Astrocyte (in vitro differentiated cells and primary cell): ENCODE results near the gene ZMYND19. TPM values are rescaled to one million over a fixed set of nuclear protein-coding genes. Genes with fewer than 3 reads are reported as not detected.
"Not testable (repeated sequence)": the region's sequence is repeated elsewhere in the genome, so short reads cannot be mapped to it uniquely, and the experiment has no call there.

ENCODE experiments used
- DNase-seq: peaks from one replicate; pipeline ENCODE4 v3.0.0-alpha.2; 2010; ENCODE audit warnings: low read depth
- FAIRE-seq: peaks from 2 replicates; lab custom pipeline; 2011; peaks lifted over from hg19 to GRCh38; lab: Jason Lieb, UNC
- H2AFZ ChIP-seq: 2 replicates; pipeline ENCODE4 v1.6.0; 2012; ENCODE audit warnings: low read depth, low read length, inconsistent platforms
- H3K27ac ChIP-seq: 2 replicates; pipeline ENCODE4 v1.5.1; 2011; ENCODE audit warnings: low read depth, low read length, inconsistent platforms
- H3K27me3 ChIP-seq: 2 replicates; pipeline ENCODE4 v1.6.0; 2011; ENCODE audit warnings: low read length, inconsistent platforms; ENCODE audit not compliant: insufficient read depth
- H3K36me3 ChIP-seq: 2 replicates; pipeline ENCODE4 v1.5.1; 2011; ENCODE audit warnings: low read length, inconsistent platforms; ENCODE audit not compliant: insufficient read depth
- H3K4me1 ChIP-seq: 2 replicates; pipeline ENCODE4 v1.5.1; 2011; ENCODE audit warnings: low read length, inconsistent platforms; ENCODE audit not compliant: insufficient read depth
- H3K4me2 ChIP-seq: 2 replicates; pipeline ENCODE4 v1.6.0; 2012; ENCODE audit warnings: low read length, inconsistent platforms
- H3K4me3 ChIP-seq: 2 replicates; pipeline ENCODE4 v1.5.1; 2011; ENCODE audit warnings: low read depth, mild to moderate bottlenecking, low read length, inconsistent platforms; ENCODE audit not compliant: insufficient read depth
- H3K79me2 ChIP-seq: 2 replicates; pipeline ENCODE4 v1.6.0; 2012; ENCODE audit warnings: mild to moderate bottlenecking, low read length, inconsistent platforms; ENCODE audit not compliant: insufficient read depth
- H3K9ac ChIP-seq: 2 replicates; pipeline ENCODE4 v1.6.0; 2012; ENCODE audit warnings: mild to moderate bottlenecking, low read length, inconsistent platforms
- H3K9me3 ChIP-seq: 2 replicates; pipeline ENCODE4 v1.5.1; 2012; ENCODE audit warnings: low read depth, mild to moderate bottlenecking, low read length, inconsistent platforms; ENCODE audit not compliant: insufficient read depth
- H4K20me1 ChIP-seq: 2 replicates; pipeline ENCODE4 v1.6.0; 2012; ENCODE audit warnings: low read length, inconsistent platforms; ENCODE audit not compliant: insufficient read depth
- H3K27ac Mint-ChIP-seq: one replicate; pipeline ENCODE4 v1.8.0; 2021; ENCODE audit warnings: mild to moderate bottlenecking, mixed read lengths; ENCODE audit not compliant: unreplicated experiment
- H3K27me3 Mint-ChIP-seq: one replicate; pipeline ENCODE4 v1.8.0; 2021; ENCODE audit warnings: low read depth, mixed read lengths; ENCODE audit not compliant: unreplicated experiment
- H3K36me3 Mint-ChIP-seq: one replicate; pipeline ENCODE4 v1.8.0; 2021; ENCODE audit warnings: low read depth, mixed read lengths; ENCODE audit not compliant: unreplicated experiment
- H3K4me1 Mint-ChIP-seq: one replicate; pipeline ENCODE4 v1.8.0; 2021; ENCODE audit warnings: low read depth, mixed read lengths; ENCODE audit not compliant: unreplicated experiment
- H3K4me3 Mint-ChIP-seq: one replicate; pipeline ENCODE4 v1.8.0; 2021; ENCODE audit warnings: mild to moderate bottlenecking, moderate library complexity, mixed read lengths; ENCODE audit not compliant: unreplicated experiment
- H3K9me3 Mint-ChIP-seq: one replicate; pipeline ENCODE4 v1.8.0; 2021; ENCODE audit warnings: mild to moderate bottlenecking, mixed read lengths; ENCODE audit not compliant: unreplicated experiment
- EZH2 ChIP-seq: IDR thresholded peaks from 2 replicates; pipeline ENCODE4 v1.6.1; 2012; ENCODE audit warnings: mild to moderate bottlenecking, low read length, inconsistent platforms; ENCODE audit not compliant: insufficient read depth
- total RNA-seq: library from RNA; stranded (reverse); gene quantifications from 2 replicates; pipeline ENCODE4 v1.2.1, GENCODE V29; 2021
- TF ChIP-seq, protein P1 (sequence below): IDR thresholded peaks from 2 replicates; pipeline ENCODE4 v1.5.1; 2011; ENCODE audit warnings: low read depth, mild to moderate bottlenecking, inconsistent platforms, low read length, moderate library complexity; ENCODE audit not compliant: insufficient read depth

The ZMYND19 gene
- total RNA-seq, 1 donor from 2014 or later, result 34.0 TPM

DNA sequence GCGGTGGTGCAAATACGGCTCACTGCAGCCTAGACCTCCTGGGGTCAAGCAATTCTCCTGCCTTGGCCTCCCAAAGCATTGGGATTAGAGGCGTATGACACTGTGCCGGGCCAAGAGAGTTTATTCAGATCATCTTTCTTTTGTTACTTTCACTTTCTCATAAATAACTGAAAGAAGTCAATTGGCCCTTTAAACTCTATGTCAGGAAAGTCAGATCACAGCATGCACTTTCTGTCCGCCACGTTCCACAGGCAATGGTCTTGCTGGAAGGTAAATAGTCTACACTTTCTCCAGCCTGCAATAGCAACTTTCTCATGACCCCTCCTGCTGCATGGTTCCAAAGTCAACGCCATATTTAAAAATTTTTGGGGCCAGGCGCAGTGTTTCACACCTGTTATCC is 8.6 kb upstream of the ZMYND19 start:
- H3K36me3 ChIP-seq, result no peaks in the 10 kb centered on the region
- H3K79me2 ChIP-seq, result no peaks in the 10 kb centered on the region
- no peaks in the 10 kb centered on the region for H3K4me1 ChIP-seq
- no peak overlapping the region for H3K9ac ChIP-seq
- no peak overlapping the region for H3K4me3 ChIP-seq
- no peaks in the 10 kb centered on the region for H3K9me3 ChIP-seq
- no peak overlapping the region for H3K27ac Mint-ChIP-seq
- no peaks in the 10 kb centered on the region for H3K27me3 ChIP-seq
- no peaks in the 10 kb centered on the region for H3K36me3 Mint-ChIP-seq
- H3K4me2 ChIP-seq, result no peak overlapping the region
- H2AFZ ChIP-seq, result no peak overlapping the region
- TF ChIP-seq, protein P1, sequence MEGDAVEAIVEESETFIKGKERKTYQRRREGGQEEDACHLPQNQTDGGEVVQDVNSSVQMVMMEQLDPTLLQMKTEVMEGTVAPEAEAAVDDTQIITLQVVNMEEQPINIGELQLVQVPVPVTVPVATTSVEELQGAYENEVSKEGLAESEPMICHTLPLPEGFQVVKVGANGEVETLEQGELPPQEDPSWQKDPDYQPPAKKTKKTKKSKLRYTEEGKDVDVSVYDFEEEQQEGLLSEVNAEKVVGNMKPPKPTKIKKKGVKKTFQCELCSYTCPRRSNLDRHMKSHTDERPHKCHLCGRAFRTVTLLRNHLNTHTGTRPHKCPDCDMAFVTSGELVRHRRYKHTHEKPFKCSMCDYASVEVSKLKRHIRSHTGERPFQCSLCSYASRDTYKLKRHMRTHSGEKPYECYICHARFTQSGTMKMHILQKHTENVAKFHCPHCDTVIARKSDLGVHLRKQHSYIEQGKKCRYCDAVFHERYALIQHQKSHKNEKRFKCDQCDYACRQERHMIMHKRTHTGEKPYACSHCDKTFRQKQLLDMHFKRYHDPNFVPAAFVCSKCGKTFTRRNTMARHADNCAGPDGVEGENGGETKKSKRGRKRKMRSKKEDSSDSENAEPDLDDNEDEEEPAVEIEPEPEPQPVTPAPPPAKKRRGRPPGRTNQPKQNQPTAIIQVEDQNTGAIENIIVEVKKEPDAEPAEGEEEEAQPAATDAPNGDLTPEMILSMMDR, result no peak
- no peak for TF ChIP-seq EZH2
- DNase-seq (no peak), FAIRE-seq (no peak)
- H3K27ac ChIP-seq, result no peak overlapping the region
- H3K4me3 Mint-ChIP-seq, result no peak overlapping the region
- no peaks in the 10 kb centered on the region for H3K4me1 Mint-ChIP-seq
- H3K9me3 Mint-ChIP-seq, result no peaks in the 10 kb centered on the region
- H3K27me3 Mint-ChIP-seq, result peaks cover 6% of the 10 kb centered on the region
- H4K20me1 ChIP-seq, result no peaks in the 10 kb centered on the region

- DNase-seq, H2AFZ ChIP-seq, H3K4me2 ChIP-seq, H3K4me3 ChIP-seq, H3K9me3 ChIP-seq, H3K27ac Mint-ChIP-seq, H3K36me3 Mint-ChIP-seq, H3K4me1 ChIP-seq, H3K27ac ChIP-seq, H3K9me3 Mint-ChIP-seq, H3K36me3 ChIP-seq, H4K20me1 ChIP-seq, FAIRE-seq, H3K79me2 ChIP-seq, H3K9ac ChIP-seq, H3K4me3 Mint-ChIP-seq, H3K4me1 Mint-ChIP-seq, H3K27me3 ChIP-seq: not testable (repeated sequence)
- H3K27me3 Mint-ChIP-seq, result peaks cover 12% of the 10 kb centered on the region
Measured at GRCh38 chr9:137596577-137596976, 6.3 kb upstream of the ZMYND19 start.

DNA sequence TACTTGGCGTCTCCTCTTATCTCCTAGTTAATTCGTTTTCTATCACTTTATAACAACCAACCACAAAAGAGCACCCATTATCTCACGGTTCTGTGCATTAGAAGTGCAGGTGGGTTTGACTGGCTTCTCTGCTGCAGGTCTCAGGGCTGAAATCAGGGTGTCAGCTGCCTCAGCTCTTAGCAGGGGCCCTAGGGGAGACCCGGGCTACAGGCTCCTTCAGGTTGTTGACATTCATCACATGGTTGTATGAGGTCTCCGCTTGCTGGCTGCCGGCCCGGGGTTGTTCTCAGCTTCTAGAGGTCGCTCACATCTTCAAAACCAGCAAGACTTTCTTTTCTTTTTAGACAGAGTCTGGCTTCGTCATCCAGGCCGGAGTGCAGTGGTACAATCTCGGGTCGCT is 2.9 kb upstream of the ZMYND19 start:
- Mint-ChIP-seq H3K27ac (no peak overlapping the region), H3K27me3 (peaks cover 7% of the 10 kb centered on the region), H3K4me1 (no peaks in the 10 kb centered on the region), H3K4me3 (no peak overlapping the region), H3K36me3 (no peaks in the 10 kb centered on the region), H3K9me3 (no peaks in the 10 kb centered on the region)
- H3K9ac ChIP-seq, result no peak overlapping the region
- H2AFZ ChIP-seq, result no peak overlapping the region
- peaks cover 1% of the 10 kb centered on the region for H3K36me3 ChIP-seq
- DNase-seq (no peak), FAIRE-seq (no peak)
- H3K27ac ChIP-seq, result no peak overlapping the region
- H4K20me1 ChIP-seq, result peaks cover 15% of the 10 kb centered on the region
- H3K9me3 ChIP-seq, result no peaks in the 10 kb centered on the region
- peaks cover 17% of the 10 kb centered on the region for H3K79me2 ChIP-seq
- no peak for TF ChIP-seq EZH2
- TF ChIP-seq, protein P1, result no peak
- H3K27me3 ChIP-seq, result no peaks in the 10 kb centered on the region
- no peak overlapping the region for H3K4me3 ChIP-seq
- peaks cover 10% of the 10 kb centered on the region for H3K4me1 ChIP-seq
- H3K4me2 ChIP-seq, result no peak overlapping the region
